Keratinocyte (primary cell): ENCODE results near the gene ID3. TPM values are rescaled to one million over a fixed set of nuclear protein-coding genes. Genes with fewer than 3 reads are reported as not detected.
A peak's percentile ranks its signal among the peaks of the same experiment; 100 is the strongest.
"Not testable (repeated sequence)": the region's sequence is repeated elsewhere in the genome, so short reads cannot be mapped to it uniquely, and the experiment has no call there.

Experiments used
- DNase-seq: peaks from one replicate; pipeline ENCODE4 v3.0.0-alpha.2; 2011; ENCODE audit warnings: low read depth, missing footprints, low spot score
- FAIRE-seq: peaks from 2 replicates; lab custom pipeline; 2011; peaks lifted over from hg19 to GRCh38; lab: Jason Lieb, UNC
- H2AFZ ChIP-seq: 2 replicates; pipeline ENCODE4 v1.6.0; 2012; ENCODE audit warnings: low read length, control low read depth, inconsistent platforms; ENCODE audit not compliant: control insufficient read depth
- H3K27ac ChIP-seq: 2 replicates; pipeline ENCODE4 v1.5.1; 2011; ENCODE audit warnings: low read length; ENCODE audit not compliant: control insufficient read depth, insufficient read depth
- H3K27me3 ChIP-seq: 3 replicates; pipeline ENCODE4 v1.6.0; 2011; ENCODE audit warnings: low read length; ENCODE audit not compliant: control insufficient read depth, insufficient read depth; ENCODE audit errors: extremely low read depth
- H3K36me3 ChIP-seq, 2 experiments: 2 replicates in 1 of 2; 3 replicates in 1 of 2; pipeline ENCODE4 v1.5.1; 2011; ENCODE audit warnings: low read length in 2 of 2, mild to moderate bottlenecking in 1 of 2; ENCODE audit not compliant: control insufficient read depth in 2 of 2, insufficient read depth in 2 of 2; ENCODE audit errors: extremely low read depth in 1 of 2
- H3K4me1 ChIP-seq: 3 replicates; pipeline ENCODE4 v1.5.1; 2011; ENCODE audit warnings: low read length; ENCODE audit not compliant: control insufficient read depth, insufficient read depth; ENCODE audit errors: extremely low read depth
- H3K4me2 ChIP-seq: 3 replicates; pipeline ENCODE4 v1.6.0; 2011; ENCODE audit warnings: low read depth, low read length; ENCODE audit not compliant: control insufficient read depth, insufficient read depth; ENCODE audit errors: extremely low read depth
- H3K4me3 ChIP-seq, 3 experiments: fragments of 200-600 bp in 1 of 3; sonication (generic) in 1 of 3; 2 replicates in 2 of 3; 3 replicates in 1 of 3; pipeline ENCODE4 v1.5.1; 2011 to 2016; ENCODE audit warnings: low read length in 3 of 3, mild to moderate bottlenecking in 3 of 3, control low read depth in 2 of 3, inconsistent platforms in 1 of 3, low read depth in 1 of 3, mixed read lengths in 1 of 3, mixed run types in 1 of 3, moderate library complexity in 1 of 3; ENCODE audit not compliant: control insufficient read depth in 2 of 3, insufficient read depth in 2 of 3; ENCODE audit errors: extremely low read depth in 1 of 3
- H3K79me2 ChIP-seq: 2 replicates; pipeline ENCODE4 v1.6.0; 2012; ENCODE audit warnings: low read length; ENCODE audit not compliant: control insufficient read depth, insufficient read depth
- H3K9ac ChIP-seq: 3 replicates; pipeline ENCODE4 v1.6.0; 2011; ENCODE audit warnings: low read length; ENCODE audit not compliant: control insufficient read depth, insufficient read depth; ENCODE audit errors: extremely low read depth
- H3K9me1 ChIP-seq: 3 replicates; pipeline ENCODE4 v1.6.0; 2011; ENCODE audit warnings: low read length; ENCODE audit not compliant: control insufficient read depth, insufficient read depth; ENCODE audit errors: extremely low read depth
- H3K9me3 ChIP-seq: 2 replicates; pipeline ENCODE4 v1.5.1; 2012; ENCODE audit warnings: low read depth, low read length; ENCODE audit not compliant: control insufficient read depth
- H4K20me1 ChIP-seq: 3 replicates; pipeline ENCODE4 v1.6.0; 2011; ENCODE audit warnings: low read length; ENCODE audit not compliant: control insufficient read depth, insufficient read depth; ENCODE audit errors: extremely low read depth
- CTCF ChIP-seq, 3 experiments: IDR thresholded peaks in 1 of 3; conservative IDR thresholded peaks in 1 of 3; optimal IDR thresholded peaks in 1 of 3; 2 replicates in 2 of 3; 3 replicates in 1 of 3; pipeline versions ENCODE3 to v1.5.1; 2011; ENCODE audit warnings: low read length in 3 of 3, mild to moderate bottlenecking in 3 of 3, moderate library complexity in 2 of 3, control low read depth in 1 of 3, inconsistent platforms in 1 of 3; ENCODE audit not compliant: insufficient read depth in 2 of 3; ENCODE audit errors: extremely low read depth in 1 of 3
- EZH2 ChIP-seq: IDR thresholded peaks from one replicate; pipeline ENCODE4 v1.6.1; 2012; ENCODE audit warnings: inconsistent platforms, mild to moderate bottlenecking, low read length, moderate library complexity
- dilution Hi-C: fragments of 300-500 bp; cut with MboI; formaldehyde crosslinking; loops from one replicate; pipeline ENCODE4 v1.7.0; 2020; ENCODE audit warnings: low sequenced_read_pairs; ENCODE audit not compliant: extremely low pct_ligation_motif_present
- polyA plus RNA-seq, 5 experiments: library from polyadenylated mRNA; depleted of rRNA in 3 of 5; stranded (reverse) in 3 of 5; stranded (forward) in 1 of 5; unstranded in 1 of 5; fragments of >200 nt; gene quantifications; 1 replicate in 1 of 5; 2 replicates in 3 of 5; 3 replicates in 1 of 5; pipeline versions ENCODE4 v1.2.1 to v1.2.3, GENCODE V29; 2011 to 2012; ENCODE audit warnings: missing spikeins in 2 of 5, low read depth in 1 of 5, low replicate concordance in 1 of 5

ID3 gene
- polyA plus RNA-seq, 1 donor (not counting 4 experiments of a cell fraction or from before 2014, with no cell fraction given) = 38.0 TPM

GRCh38 chr1:23543707-23544443, 15.4 kb downstream of the ID3 start:
- no peaks in the 10 kb centered on the region for H4K20me1 ChIP-seq
- FAIRE-seq (no peak), DNase-seq (no peak)
- H3K4me1 ChIP-seq = peaks cover 12% of the 10 kb centered on the region
- no peak overlapping the region for H3K4me3 ChIP-seq
- no peak for TF ChIP-seq CTCF (optimal IDR thresholded peaks at IDR 0.05 in 1 of 3, IDR thresholded peaks at IDR 0.05 in 1 of 3, conservative IDR thresholded peaks at IDR 0.05 in 1 of 3; ENCODE audit: extremely low read depth in 1 of 3, insufficient read depth in 2 of 3, low read length in 3 of 3)
- no peak for TF ChIP-seq EZH2
- H3K9ac ChIP-seq = no peak overlapping the region
- H3K79me2 ChIP-seq = no peaks in the 10 kb centered on the region
- H3K27me3 ChIP-seq = no peaks in the 10 kb centered on the region
- H3K4me2 ChIP-seq = peak overlapping the region; percentile 41
- H3K36me3 ChIP-seq = no peaks in the 10 kb centered on the region
- no peaks in the 10 kb centered on the region for H3K9me1 ChIP-seq
- H2AFZ ChIP-seq = no peak overlapping the region
- H3K9me3 ChIP-seq = no peaks in the 10 kb centered on the region
- dilution Hi-C loops = no loop called here
- H3K27ac ChIP-seq = no peak overlapping the region

GRCh38 chr1:23542940-23543339, 16.4 kb downstream of the ID3 start:
- DNase-seq, H3K79me2 ChIP-seq, H3K27me3 ChIP-seq, H3K4me3 ChIP-seq, H2AFZ ChIP-seq, H4K20me1 ChIP-seq, H3K9me1 ChIP-seq, H3K9ac ChIP-seq, H3K27ac ChIP-seq, FAIRE-seq, H3K9me3 ChIP-seq, dilution Hi-C loops, H3K4me2 ChIP-seq, H3K36me3 ChIP-seq: not testable (repeated sequence)
- H3K4me1 ChIP-seq = peaks cover 12% of the 10 kb centered on the region
